ENCODE measurements around the gene ZNF14. TPM values are rescaled to one million over a fixed set of nuclear protein-coding genes. Genes with fewer than 3 reads are reported as not detected.
A peak's percentile ranks its signal among the peaks of the same experiment; 100 is the strongest.

The ZNF14 gene
- total and polyA plus RNA-seq, 2 of the 13 experiments (the other 11 are each of a cell fraction or from before 2014, with no cell fraction given), result 1.9 to 6.2 TPM

DNA sequence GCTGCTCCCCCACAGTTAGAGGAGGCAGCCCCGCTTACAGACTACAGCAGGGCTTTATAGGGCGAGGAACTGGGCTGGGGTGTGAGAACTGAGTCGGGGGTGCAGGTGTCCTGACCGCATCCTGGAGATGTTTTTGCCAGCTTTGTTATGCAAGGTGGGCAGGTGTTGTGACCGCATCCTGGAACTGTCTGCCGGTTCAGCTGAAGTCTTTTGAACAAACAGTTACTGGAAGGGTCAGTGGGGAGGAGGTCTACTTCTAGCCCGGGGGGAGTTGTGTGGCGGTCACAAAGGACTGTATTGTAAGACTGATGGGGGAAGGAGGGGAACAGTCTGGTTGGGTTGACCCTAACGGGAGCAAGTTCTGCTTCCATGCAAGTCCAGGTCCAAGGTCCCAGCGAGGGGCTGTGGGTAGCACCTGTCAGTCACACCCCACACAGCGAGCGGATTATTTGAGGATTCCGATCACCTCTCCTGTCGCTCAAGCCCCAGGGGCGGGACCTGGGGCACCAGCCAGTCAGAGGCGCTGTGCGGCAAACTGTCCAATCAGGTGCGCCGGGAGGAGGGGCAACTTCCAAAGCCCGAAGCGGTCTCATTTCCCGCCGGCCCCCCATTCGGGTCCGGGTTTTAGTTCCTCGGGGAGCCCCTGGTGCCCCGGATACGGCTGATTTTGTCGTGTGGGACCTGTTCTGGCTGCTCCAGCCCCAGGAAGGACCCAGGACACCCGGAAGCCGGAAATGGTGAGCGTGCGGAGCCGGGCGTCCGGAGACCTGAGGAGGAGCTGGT is 64.5 kb downstream of the ZNF14 start, which contains the start of gene ZNF101 (continued):
- TF ChIP-seq, protein P1, sequence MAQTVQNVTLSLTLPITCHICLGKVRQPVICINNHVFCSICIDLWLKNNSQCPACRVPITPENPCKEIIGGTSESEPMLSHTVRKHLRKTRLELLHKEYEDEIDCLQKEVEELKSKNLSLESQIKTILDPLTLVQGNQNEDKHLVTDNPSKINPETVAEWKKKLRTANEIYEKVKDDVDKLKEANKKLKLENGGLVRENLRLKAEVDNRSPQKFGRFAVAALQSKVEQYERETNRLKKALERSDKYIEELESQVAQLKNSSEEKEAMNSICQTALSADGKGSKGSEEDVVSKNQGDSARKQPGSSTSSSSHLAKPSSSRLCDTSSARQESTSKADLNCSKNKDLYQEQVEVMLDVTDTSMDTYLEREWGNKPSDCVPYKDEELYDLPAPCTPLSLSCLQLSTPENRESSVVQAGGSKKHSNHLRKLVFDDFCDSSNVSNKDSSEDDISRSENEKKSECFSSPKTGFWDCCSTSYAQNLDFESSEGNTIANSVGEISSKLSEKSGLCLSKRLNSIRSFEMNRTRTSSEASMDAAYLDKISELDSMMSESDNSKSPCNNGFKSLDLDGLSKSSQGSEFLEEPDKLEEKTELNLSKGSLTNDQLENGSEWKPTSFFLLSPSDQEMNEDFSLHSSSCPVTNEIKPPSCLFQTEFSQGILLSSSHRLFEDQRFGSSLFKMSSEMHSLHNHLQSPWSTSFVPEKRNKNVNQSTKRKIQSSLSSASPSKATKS (CRISPR knock-in tag; IDR thresholded peaks at IDR 0.05), result 0 out of 2 replicates have a peak, but pooled peaks have one; percentile 58
- TF ChIP-seq FOXJ3 (CRISPR knock-in tag; IDR thresholded peaks at IDR 0.05; ENCODE audit: borderline replicate concordance) (peak; percentile 32; the same call in 1 of the 2 replicates), NAIF1 (CRISPR knock-in tag; IDR thresholded peaks at IDR 0.05; ENCODE audit: borderline replicate concordance) (0 out of 2 replicates have a peak, but pooled peaks have one; percentile 42), MEF2D (CRISPR knock-in tag; IDR thresholded peaks at IDR 0.05) (no peak; the same call in 1 of the 2 replicates), REL (CRISPR knock-in tag; conservative IDR thresholded peaks at IDR 0.05) (no peak), ZNF468 (CRISPR knock-in tag; IDR thresholded peaks at IDR 0.05) (no peak), ZNF101 (CRISPR knock-in tag; IDR thresholded peaks at IDR 0.05; ENCODE audit: borderline replicate concordance, low read depth) (no peak), ZNF766 (CRISPR knock-in tag; IDR thresholded peaks at IDR 0.05; ENCODE audit: borderline replicate concordance) (0 out of 2 replicates have a peak, but pooled peaks have one; percentile 22), DNMT3B (CRISPR knock-in tag; conservative IDR thresholded peaks at IDR 0.05) (no peak), ZKSCAN8 (CRISPR knock-in tag; IDR thresholded peaks at IDR 0.05; ENCODE audit: borderline replicate concordance) (no peak), ZFP1 (CRISPR knock-in tag; IDR thresholded peaks at IDR 0.05) (peak; percentile 46; the same call in 1 of the 2 replicates), GATAD1 (CRISPR knock-in tag; IDR thresholded peaks at IDR 0.05) (no peak; the same call in 1 of the 2 replicates), ZNF678 (CRISPR knock-in tag; IDR thresholded peaks at IDR 0.05) (no peak), ZNF331 (CRISPR knock-in tag; IDR thresholded peaks at IDR 0.05) (no peak; the same call in 1 of the 2 replicates), SRF (IDR thresholded peaks at IDR 0.05; ENCODE audit: low read depth, low read length) (no peak)
- TF ChIP-seq, protein P2, sequence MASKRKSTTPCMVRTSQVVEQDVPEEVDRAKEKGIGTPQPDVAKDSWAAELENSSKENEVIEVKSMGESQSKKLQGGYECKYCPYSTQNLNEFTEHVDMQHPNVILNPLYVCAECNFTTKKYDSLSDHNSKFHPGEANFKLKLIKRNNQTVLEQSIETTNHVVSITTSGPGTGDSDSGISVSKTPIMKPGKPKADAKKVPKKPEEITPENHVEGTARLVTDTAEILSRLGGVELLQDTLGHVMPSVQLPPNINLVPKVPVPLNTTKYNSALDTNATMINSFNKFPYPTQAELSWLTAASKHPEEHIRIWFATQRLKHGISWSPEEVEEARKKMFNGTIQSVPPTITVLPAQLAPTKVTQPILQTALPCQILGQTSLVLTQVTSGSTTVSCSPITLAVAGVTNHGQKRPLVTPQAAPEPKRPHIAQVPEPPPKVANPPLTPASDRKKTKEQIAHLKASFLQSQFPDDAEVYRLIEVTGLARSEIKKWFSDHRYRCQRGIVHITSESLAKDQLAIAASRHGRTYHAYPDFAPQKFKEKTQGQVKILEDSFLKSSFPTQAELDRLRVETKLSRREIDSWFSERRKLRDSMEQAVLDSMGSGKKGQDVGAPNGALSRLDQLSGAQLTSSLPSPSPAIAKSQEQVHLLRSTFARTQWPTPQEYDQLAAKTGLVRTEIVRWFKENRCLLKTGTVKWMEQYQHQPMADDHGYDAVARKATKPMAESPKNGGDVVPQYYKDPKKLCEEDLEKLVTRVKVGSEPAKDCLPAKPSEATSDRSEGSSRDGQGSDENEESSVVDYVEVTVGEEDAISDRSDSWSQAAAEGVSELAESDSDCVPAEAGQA (IDR thresholded peaks at IDR 0.05; ENCODE audit: low read depth), result no peak
- TF ChIP-seq, protein P2 (CRISPR knock-in tag; IDR thresholded peaks at IDR 0.05; ENCODE audit: borderline replicate concordance), result no peak
- TF ChIP-seq, protein P3, sequence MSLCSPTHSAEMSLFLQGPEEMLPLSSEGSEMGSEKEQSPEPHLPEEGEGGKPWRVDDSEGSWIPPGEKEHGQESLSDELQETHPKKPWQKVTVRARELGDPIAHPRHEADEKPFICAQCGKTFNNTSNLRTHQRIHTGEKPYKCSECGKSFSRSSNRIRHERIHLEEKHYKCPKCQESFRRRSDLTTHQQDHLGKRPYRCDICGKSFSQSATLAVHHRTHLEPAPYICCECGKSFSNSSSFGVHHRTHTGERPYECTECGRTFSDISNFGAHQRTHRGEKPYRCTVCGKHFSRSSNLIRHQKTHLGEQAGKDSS (CRISPR knock-in tag; IDR thresholded peaks at IDR 0.05; ENCODE audit: borderline replicate concordance, low read depth), result no peak; the same call in 1 of the 2 replicates
- TF ChIP-seq, protein P4, sequence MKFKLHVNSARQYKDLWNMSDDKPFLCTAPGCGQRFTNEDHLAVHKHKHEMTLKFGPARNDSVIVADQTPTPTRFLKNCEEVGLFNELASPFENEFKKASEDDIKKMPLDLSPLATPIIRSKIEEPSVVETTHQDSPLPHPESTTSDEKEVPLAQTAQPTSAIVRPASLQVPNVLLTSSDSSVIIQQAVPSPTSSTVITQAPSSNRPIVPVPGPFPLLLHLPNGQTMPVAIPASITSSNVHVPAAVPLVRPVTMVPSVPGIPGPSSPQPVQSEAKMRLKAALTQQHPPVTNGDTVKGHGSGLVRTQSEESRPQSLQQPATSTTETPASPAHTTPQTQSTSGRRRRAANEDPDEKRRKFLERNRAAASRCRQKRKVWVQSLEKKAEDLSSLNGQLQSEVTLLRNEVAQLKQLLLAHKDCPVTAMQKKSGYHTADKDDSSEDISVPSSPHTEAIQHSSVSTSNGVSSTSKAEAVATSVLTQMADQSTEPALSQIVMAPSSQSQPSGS (CRISPR knock-in tag; IDR thresholded peaks at IDR 0.05), result no peak; the same call in 1 of the 2 replicates
